SK-N-SH (cell line): Measurements from ENCODE around the gene RPL28. TPM values are rescaled to one million over a fixed set of nuclear protein-coding genes. Genes with fewer than 3 reads are reported as not detected.
"Not testable (repeated sequence)": the region's sequence is repeated elsewhere in the genome, so short reads cannot be mapped to it uniquely, and the experiment has no call there.

Experiments used
- CTCF ChIA-PET: fragments of 300-600, 350-600 bp; formaldehyde crosslinking; extraction: SDS; loops from one replicate; lab custom pipeline; 2021; lab: Yijun Ruan, JAX
- POLR2A ChIA-PET: fragments of 350-600 bp; sonication (Branson Sonifier 250); formaldehyde crosslinking; extraction: SDS; loops from one replicate; lab custom pipeline; 2020; ENCODE audit warnings: antibody characterized with exemption, inconsistent platforms; lab: Yijun Ruan, JAX
- DNase-seq: peaks from one replicate; pipeline ENCODE4 v3.0.0; 2012
- H2AFZ ChIP-seq: fragments of 200-600 bp; sonication (generic); 2 replicates; pipeline ENCODE4 v1.8.1; 2016; ENCODE audit warnings: antibody characterized with exemption, mild to moderate bottlenecking, low read depth
- H3F3A ChIP-seq: fragments of 200-600 bp; sonication (generic); replicated peaks from 2 replicates; pipeline ENCODE3; 2016; ENCODE audit warnings: antibody characterized with exemption, mild to moderate bottlenecking; ENCODE audit not compliant: insufficient read depth
- H3K27ac ChIP-seq, 2 experiments: fragments of 200-500 bp in 1 of 2; fragments of 200-600 bp in 1 of 2; sonication (Bioruptor generic) in 1 of 2; sonication (generic), shearing (Covaris generic) in 1 of 2; 2 replicates each; pipeline versions ENCODE4 v1.5.1 to v1.6.1; 2014 to 2016; ENCODE audit warnings: low read depth in 2 of 2, inconsistent platforms in 1 of 2, low read length in 1 of 2, mild to moderate bottlenecking in 1 of 2, mixed read lengths in 1 of 2
- H3K27me3 ChIP-seq: fragments of 200-600 bp; sonication (generic), shearing (Covaris generic); 2 replicates; pipeline ENCODE4 v1.6.1; 2016; ENCODE audit warnings: mixed run types; ENCODE audit not compliant: insufficient read depth
- H3K36me3 ChIP-seq, 2 experiments: fragments of 200-500 bp in 1 of 2; fragments of 200-600 bp in 1 of 2; sonication (Bioruptor generic) in 1 of 2; sonication (generic) in 1 of 2; replicated peaks in 1 of 2; 2 replicates each; pipeline versions ENCODE3 to v1.5.1; 2014 to 2016; ENCODE audit warnings: low read length in 1 of 2, mild to moderate bottlenecking in 1 of 2; ENCODE audit not compliant: insufficient read depth in 2 of 2, control insufficient read depth in 1 of 2
- H3K4me1 ChIP-seq, 2 experiments: fragments of 200-500 bp in 1 of 2; fragments of 200-600 bp in 1 of 2; sonication (Bioruptor generic) in 1 of 2; sonication (generic), shearing (Covaris generic) in 1 of 2; 2 replicates each; pipeline versions ENCODE4 v1.5.1 to v1.6.1; 2014 to 2016; ENCODE audit warnings: low read depth in 1 of 2, low read length in 1 of 2, mixed run types in 1 of 2; ENCODE audit not compliant: insufficient read depth in 2 of 2, control insufficient read depth in 1 of 2
- H3K4me2 ChIP-seq: fragments of 200-600 bp; sonication (generic), shearing (Covaris generic); 2 replicates; pipeline ENCODE4 v1.6.1; 2017; ENCODE audit warnings: mixed run types
- H3K4me3 ChIP-seq, 2 experiments: fragments of 200-500 bp in 1 of 2; fragments of 200-600 bp in 1 of 2; sonication (Bioruptor generic) in 1 of 2; sonication (generic), shearing (Covaris generic) in 1 of 2; 2 replicates each; pipeline versions ENCODE4 v1.5.1 to v1.8.1; 2014 to 2016; ENCODE audit warnings: low read depth in 2 of 2, inconsistent platforms in 1 of 2, low read length in 1 of 2, mild to moderate bottlenecking in 1 of 2, mixed read lengths in 1 of 2, moderate library complexity in 1 of 2
- H3K79me2 ChIP-seq: fragments of 200-600 bp; sonication (generic); 2 replicates; pipeline ENCODE4 v1.8.1; 2017; ENCODE audit warnings: mild to moderate bottlenecking; ENCODE audit not compliant: insufficient read depth
- H3K9ac ChIP-seq: fragments of 200-600 bp; sonication (generic); 2 replicates; pipeline ENCODE4 v1.6.1; 2017; ENCODE audit warnings: mixed run types
- H3K9me2 ChIP-seq: fragments of 200-600 bp; sonication (generic); 2 replicates; pipeline ENCODE4 v1.6.1; 2017; ENCODE audit warnings: mixed run types
- H3K9me3 ChIP-seq: fragments of 200-600 bp; sonication (generic); 2 replicates; pipeline ENCODE4 v1.6.1; 2017; ENCODE audit warnings: mixed run types, mild to moderate bottlenecking, moderate library complexity
- H4K20me1 ChIP-seq: fragments of 200-600 bp; sonication (generic); 2 replicates; pipeline ENCODE4 v1.6.1; 2017; ENCODE audit warnings: mild to moderate bottlenecking, mixed run types; ENCODE audit not compliant: insufficient read depth
- CHD2 ChIP-seq: fragments of 150-350 bp; IDR thresholded peaks from 2 replicates; pipeline ENCODE4 v1.6.1; 2018; ENCODE audit warnings: low read length; ENCODE audit not compliant: partially characterized antibody
- ELF1 ChIP-seq: IDR thresholded peaks from 2 replicates; pipeline ENCODE4 v1.4.0; 2012
- EP300 ChIP-seq, 2 experiments: IDR thresholded peaks; 2 replicates each; pipeline versions ENCODE4 v1.4.0 to v1.6.1; 2012; ENCODE audit warnings: borderline replicate concordance in 1 of 2, low read depth in 1 of 2, low read length in 1 of 2
- FOSL2 ChIP-seq: IDR thresholded peaks from 2 replicates; pipeline ENCODE4 v1.4.0; 2012; ENCODE audit warnings: low read depth, mild to moderate bottlenecking, moderate library complexity, borderline replicate concordance
- FOXJ3 ChIP-seq: sonication (generic); formaldehyde crosslinking; IDR thresholded peaks from 2 replicates; pipeline ENCODE4 v1.5.1; 2020; ENCODE audit warnings: mild to moderate bottlenecking, missing genetic modification reagents
- IRF3 ChIP-seq: fragments of 150-350 bp; IDR thresholded peaks from 2 replicates; pipeline ENCODE4 v1.6.1; 2016; ENCODE audit warnings: mild to moderate bottlenecking, low read depth, low read length
- MXI1 ChIP-seq: IDR thresholded peaks from 2 replicates; pipeline ENCODE4 v1.6.1; 2012; ENCODE audit warnings: mild to moderate bottlenecking, low read depth, low read length, improper control_type of control experiment
- NFIC ChIP-seq: IDR thresholded peaks from 2 replicates; pipeline ENCODE4 v1.4.0; 2012; ENCODE audit warnings: borderline replicate concordance
- POLR2AphosphoS5 ChIP-seq: IDR thresholded peaks from 2 replicates; pipeline ENCODE4 v1.6.1; 2012; ENCODE audit warnings: low read depth, low read length
- RFX5 ChIP-seq: IDR thresholded peaks from 2 replicates; pipeline ENCODE4 v1.6.1; 2012; ENCODE audit warnings: mild to moderate bottlenecking, improper control_type of control experiment, low read length
- RXRA ChIP-seq: IDR thresholded peaks from 2 replicates; pipeline ENCODE4 v1.4.0; 2012; ENCODE audit warnings: low read depth, mild to moderate bottlenecking, borderline replicate concordance
- SIN3A ChIP-seq: IDR thresholded peaks from 2 replicates; pipeline ENCODE4 v1.6.1; 2012; ENCODE audit warnings: low read depth, mild to moderate bottlenecking, low read length, moderate library complexity, borderline replicate concordance
- SMC3 ChIP-seq: IDR thresholded peaks from 2 replicates; pipeline ENCODE4 v1.6.1; 2012; ENCODE audit warnings: low read depth, low read length, improper control_type of control experiment
- YY1 ChIP-seq: IDR thresholded peaks from 2 replicates; pipeline ENCODE4 v1.4.0; 2012; ENCODE audit warnings: low read depth, mild to moderate bottlenecking
- whole genome bisulfite sequencing: methylation state at CpG from one replicate; pipeline ENCODE4 v1.1.6; 2017; ENCODE audit warnings: low lambda C conversion rate; 5-methylcytosine and 5-hydroxymethylcytosine counted together
- polyA plus RNA-seq, 3 experiments: library from polyadenylated mRNA; depleted of rRNA; stranded (reverse); fragments of >200 nt; gene quantifications; 2 replicates each; pipeline ENCODE4 v1.2.3, GENCODE V29; 2012

Gene RPL28
- polyA plus RNA-seq, 1 of the 3 experiments (the other 2 are of a cell fraction): 2,368 TPM

GRCh38 chr19:55419103-55419502 is 33.4 kb downstream of the RPL28 start:
- CTCF ChIA-PET: interaction anchor here (0.6 to 3.4 kb wide), 24 partner anchors 9 to 283 kb away, joined by 3 to 63 read pairs (median 8); partner anchors contain the start of gene DNAAF3
- no peak overlapping the region for H3K4me2 ChIP-seq
- H3K4me1 ChIP-seq: no peaks in the 10 kb centered on the region
- H4K20me1 ChIP-seq: no peaks in the 10 kb centered on the region
- no peak for DNase-seq
- H3K9me3 ChIP-seq: no peaks in the 10 kb centered on the region
- no peaks in the 10 kb centered on the region for H3K9me2 ChIP-seq
- no peak overlapping the region for H3K9ac ChIP-seq
- H3K36me3 ChIP-seq: no peaks in the 10 kb centered on the region
- H3K27me3 ChIP-seq: no peaks in the 10 kb centered on the region
- no peak overlapping the region for H3K4me3 ChIP-seq
- POLR2A ChIA-PET: interaction anchor here (1.1 to 1.3 kb wide), 2 partner anchors 11 to 12 kb away, joined by 7 to 9 read pairs; partner anchors contain the start of gene UBE2S
- no peak overlapping the region for H3K27ac ChIP-seq
- H3K79me2 ChIP-seq: no peaks in the 10 kb centered on the region
- WGBS: 42% methylated on average over 2 of the region's 5 CpGs
- TF ChIP-seq EP300 (IDR thresholded peaks at IDR 0.05; ENCODE audit: borderline replicate concordance in 1 of 2, low read depth in 1 of 2, low read length in 1 of 2) (no peak), SMC3 (no peak), POLR2AphosphoS5 (no peak), YY1 (no peak), NFIC (no peak), RFX5 (no peak), RXRA (no peak), FOXJ3 (CRISPR knock-in tag) (no peak), ELF1 (no peak)
- no peak overlapping the region for H2AFZ ChIP-seq
- H3F3A ChIP-seq: peaks cover 5% of the 10 kb centered on the region

GRCh38 chr19:55419624-55420236 is 34.0 kb downstream of the RPL28 start:
- Histone ChIP-seq H3K36me3 (no peaks in the 10 kb centered on the region), H3F3A (peaks cover 5% of the 10 kb centered on the region), H3K4me2 (no peak overlapping the region), H3K4me1 (no peaks in the 10 kb centered on the region), H3K4me3 (no peak overlapping the region), H2AFZ (no peak overlapping the region), H3K27ac (no peak overlapping the region), H3K79me2 (no peaks in the 10 kb centered on the region), H4K20me1 (no peaks in the 10 kb centered on the region), H3K27me3 (no peaks in the 10 kb centered on the region), H3K9me3 (no peaks in the 10 kb centered on the region), H3K9ac (no peak overlapping the region), H3K9me2 (no peaks in the 10 kb centered on the region)
- no peak for TF ChIP-seq IRF3
- TF ChIP-seq NFIC: no peak
- no peak for TF ChIP-seq MXI1
- TF ChIP-seq FOSL2: no peak
- TF ChIP-seq CHD2: no peak
- no peak for TF ChIP-seq POLR2AphosphoS5
- no peak for TF ChIP-seq SIN3A
- POLR2A ChIA-PET: interaction anchor here (1.3 kb wide), 1 partner anchor 13 kb away, joined by 7 read pairs; the partner anchor contains the start of gene UBE2S
- 39% methylated on average over 3 of the region's 5 CpGs for WGBS
- DNase-seq: no peak
- CTCF ChIA-PET: interaction anchor here (0.8 to 3.4 kb wide), 9 partner anchors 8 to 278 kb away, joined by 3 to 63 read pairs (median 12); no protein-coding TSS in a partner anchor

DNA sequence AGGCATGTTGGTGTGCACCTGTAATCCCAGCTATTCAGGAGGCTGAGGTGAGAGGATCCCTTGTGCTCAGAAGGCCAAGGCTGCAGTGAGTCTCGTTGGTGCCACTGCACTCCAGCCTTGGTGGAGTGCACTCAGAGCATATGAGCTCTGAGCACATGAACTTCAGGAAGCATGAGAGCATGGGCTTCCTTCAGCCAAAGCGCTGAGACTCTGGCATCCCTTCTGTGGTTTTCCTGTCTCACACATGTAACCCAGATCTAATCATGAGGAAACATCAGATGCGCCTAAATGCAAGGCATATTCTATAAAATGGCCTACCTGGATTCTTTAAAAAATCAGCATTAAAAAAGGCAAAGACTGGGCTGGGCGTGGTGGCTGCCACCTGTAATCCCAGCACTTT is 35.5 kb downstream of the RPL28 start:
- H2AFZ ChIP-seq, H3K9ac ChIP-seq, H3K36me3 ChIP-seq, H3K4me1 ChIP-seq, DNase-seq, H3K9me3 ChIP-seq, H4K20me1 ChIP-seq, H3K4me2 ChIP-seq, H3K79me2 ChIP-seq, CTCF ChIA-PET, H3K4me3 ChIP-seq, H3K27ac ChIP-seq, H3K27me3 ChIP-seq, H3K9me2 ChIP-seq, POLR2A ChIA-PET, H3F3A ChIP-seq: not testable (repeated sequence)
- WGBS: 38% methylated on average over 4 of the region's 4 CpGs
